Colonic mucosa (tissue), 4 donors: ENCODE results near the gene PANX1. TPM values are rescaled to one million over a fixed set of nuclear protein-coding genes. Genes with fewer than 3 reads are reported as not detected.
A peak's percentile ranks its signal among the peaks of the same experiment; 100 is the strongest.

Experiments used
- DNase-seq: peaks from one replicate; pipeline ENCODE4 v3.0.0-alpha.2; 2020
- H3K27ac ChIP-seq: fragments of 200-600 bp; one replicate; pipeline ENCODE4 v1.8.0; 2021
- H3K27me3 ChIP-seq: fragments of 200-600 bp; one replicate; pipeline ENCODE4 v1.8.0; 2021
- H3K36me3 ChIP-seq: fragments of 200-600 bp; one replicate; pipeline ENCODE4 v1.8.0; 2021
- H3K4me1 ChIP-seq: fragments of 200-600 bp; one replicate; pipeline ENCODE4 v1.8.0; 2021; ENCODE audit warnings: mild to moderate bottlenecking
- H3K4me3 ChIP-seq: fragments of 200-600 bp; one replicate; pipeline ENCODE4 v1.8.0; 2021
- H3K9ac ChIP-seq, 2 donors: one replicate each; pipeline ENCODE4 v1.7.0; 2013; ENCODE audit warnings: control low read depth in 2 of 2, low read depth in 2 of 2, low read length in 2 of 2
- H3K9me3 ChIP-seq: fragments of 200-600 bp; one replicate; pipeline ENCODE4 v1.8.0; 2021
- intact Hi-C: fragments of 100-400 bp; cut with DNase I; formaldehyde crosslinking; loops from one replicate; pipeline ENCODE4 v1.14.1; 2022
- total RNA-seq, 2 donors: library from RNA; stranded (reverse); fragmentation: NEBNext Ultra II Directional in 1 of 2; extraction: Animal tissue kit (Norgen Biotek cat#: 25700) in 1 of 2; gene quantifications; one replicate each; pipeline ENCODE4 v1.2.1, GENCODE V29; 2021
- TF ChIP-seq, protein P1 (sequence below): fragments of 200-600 bp; IDR thresholded peaks from one replicate; pipeline ENCODE4 v1.8.0; 2022; ENCODE audit warnings: antibody characterized with exemption, mild to moderate bottlenecking
- donor health status: healthy.
- donor health status: DM: no; HTN: no; CAD: no.
- donor health status: DM: no; HTN: no; CAD: no.

PANX1 gene
- total RNA-seq, 2 donors from 2014 or later: 7.8 to 11.1 TPM

DNA sequence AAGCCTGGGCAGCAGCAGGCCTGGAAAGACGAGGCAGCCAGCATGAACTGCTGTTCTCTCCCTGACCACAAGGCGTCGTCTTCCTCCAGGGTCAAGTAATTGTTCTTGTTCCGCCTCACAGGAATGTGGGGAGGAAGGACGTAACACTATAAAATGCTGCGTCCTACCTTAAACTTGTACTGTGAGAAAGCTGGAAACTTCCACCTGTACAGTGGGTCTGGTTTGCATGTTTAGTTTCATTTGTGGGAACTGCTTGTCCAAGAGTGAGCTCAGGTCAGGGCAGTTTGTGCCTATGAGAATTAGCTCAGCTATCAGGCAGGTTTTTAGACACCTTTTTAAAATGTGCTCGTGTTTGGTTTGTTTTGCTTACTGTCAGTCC is 55.2 kb downstream of the PANX1 start:
- peak; percentile 75 for DNase-seq
- Histone ChIP-seq H3K9ac (peak overlapping the region in 1 of 2 donors; percentile 59), H3K9me3 (no peaks in the 10 kb centered on the region), H3K36me3 (peaks cover 4% of the 10 kb centered on the region), H3K4me3 (no peak overlapping the region), H3K27me3 (no peaks in the 10 kb centered on the region), H3K27ac (no peak overlapping the region), H3K4me1 (no peaks in the 10 kb centered on the region)
- intact Hi-C loops: no loop called here
- TF ChIP-seq, protein P1, sequence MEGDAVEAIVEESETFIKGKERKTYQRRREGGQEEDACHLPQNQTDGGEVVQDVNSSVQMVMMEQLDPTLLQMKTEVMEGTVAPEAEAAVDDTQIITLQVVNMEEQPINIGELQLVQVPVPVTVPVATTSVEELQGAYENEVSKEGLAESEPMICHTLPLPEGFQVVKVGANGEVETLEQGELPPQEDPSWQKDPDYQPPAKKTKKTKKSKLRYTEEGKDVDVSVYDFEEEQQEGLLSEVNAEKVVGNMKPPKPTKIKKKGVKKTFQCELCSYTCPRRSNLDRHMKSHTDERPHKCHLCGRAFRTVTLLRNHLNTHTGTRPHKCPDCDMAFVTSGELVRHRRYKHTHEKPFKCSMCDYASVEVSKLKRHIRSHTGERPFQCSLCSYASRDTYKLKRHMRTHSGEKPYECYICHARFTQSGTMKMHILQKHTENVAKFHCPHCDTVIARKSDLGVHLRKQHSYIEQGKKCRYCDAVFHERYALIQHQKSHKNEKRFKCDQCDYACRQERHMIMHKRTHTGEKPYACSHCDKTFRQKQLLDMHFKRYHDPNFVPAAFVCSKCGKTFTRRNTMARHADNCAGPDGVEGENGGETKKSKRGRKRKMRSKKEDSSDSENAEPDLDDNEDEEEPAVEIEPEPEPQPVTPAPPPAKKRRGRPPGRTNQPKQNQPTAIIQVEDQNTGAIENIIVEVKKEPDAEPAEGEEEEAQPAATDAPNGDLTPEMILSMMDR: peak; percentile 49

DNA sequence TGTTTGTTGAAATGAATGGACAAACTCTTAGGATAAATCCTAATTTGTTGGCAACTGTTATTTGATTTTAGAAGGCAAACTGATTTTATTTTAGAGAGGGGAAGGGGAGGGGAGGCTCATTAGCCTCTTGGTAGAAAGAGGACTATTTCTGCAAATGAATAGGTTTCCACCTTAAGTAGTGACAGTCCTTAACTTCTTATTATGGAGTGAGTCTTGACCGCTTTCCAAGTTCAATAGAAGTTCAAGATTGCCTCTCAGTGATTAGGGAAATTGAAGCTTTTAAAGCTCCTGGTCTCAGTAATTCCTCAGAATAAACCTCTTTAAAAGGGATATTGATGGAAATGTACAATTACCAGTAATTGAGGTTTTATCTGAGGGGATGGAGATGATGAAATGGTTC is 55.7 kb downstream of the PANX1 start:
- H3K27ac ChIP-seq: no peak overlapping the region
- intact Hi-C loops: no loop called here
- no peak for DNase-seq
- no peaks in the 10 kb centered on the region for H3K9me3 ChIP-seq
- H3K9ac ChIP-seq: peak overlapping the region in 1 of 2 donors; percentile 59
- H3K4me1 ChIP-seq: no peaks in the 10 kb centered on the region
- no peak overlapping the region for H3K4me3 ChIP-seq
- TF ChIP-seq, protein P1: no peak
- peaks cover 4% of the 10 kb centered on the region for H3K36me3 ChIP-seq
- H3K27me3 ChIP-seq: no peaks in the 10 kb centered on the region

DNA sequence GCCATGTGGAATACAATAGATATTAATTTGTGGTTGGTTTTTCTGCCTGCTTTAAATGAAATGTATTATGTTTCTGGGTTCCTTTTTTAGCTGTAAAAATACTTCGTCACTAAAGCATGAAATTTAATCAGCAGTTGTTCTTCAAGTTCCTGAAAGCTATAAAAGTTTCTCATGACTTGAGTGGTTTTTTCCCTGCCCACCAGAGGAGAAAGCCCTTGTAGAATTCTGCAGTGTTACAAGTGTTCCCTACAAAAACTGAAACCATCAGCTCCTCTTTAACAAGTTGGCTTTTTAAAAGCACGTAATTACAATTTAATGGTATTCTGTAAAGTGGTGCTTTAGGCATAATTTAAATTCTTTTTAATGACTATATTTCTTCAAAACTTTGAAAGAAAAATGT is 56.2 kb downstream of the PANX1 start:
- DNase-seq: no peak
- intact Hi-C loops: no loop called here
- no peak overlapping the region for H3K9ac ChIP-seq
- H3K27me3 ChIP-seq: no peaks in the 10 kb centered on the region
- H3K27ac ChIP-seq: no peak overlapping the region
- H3K4me3 ChIP-seq: no peak overlapping the region
- no peaks in the 10 kb centered on the region for H3K4me1 ChIP-seq
- no peaks in the 10 kb centered on the region for H3K9me3 ChIP-seq
- TF ChIP-seq, protein P1: no peak
- H3K36me3 ChIP-seq: peaks cover 4% of the 10 kb centered on the region

DNA sequence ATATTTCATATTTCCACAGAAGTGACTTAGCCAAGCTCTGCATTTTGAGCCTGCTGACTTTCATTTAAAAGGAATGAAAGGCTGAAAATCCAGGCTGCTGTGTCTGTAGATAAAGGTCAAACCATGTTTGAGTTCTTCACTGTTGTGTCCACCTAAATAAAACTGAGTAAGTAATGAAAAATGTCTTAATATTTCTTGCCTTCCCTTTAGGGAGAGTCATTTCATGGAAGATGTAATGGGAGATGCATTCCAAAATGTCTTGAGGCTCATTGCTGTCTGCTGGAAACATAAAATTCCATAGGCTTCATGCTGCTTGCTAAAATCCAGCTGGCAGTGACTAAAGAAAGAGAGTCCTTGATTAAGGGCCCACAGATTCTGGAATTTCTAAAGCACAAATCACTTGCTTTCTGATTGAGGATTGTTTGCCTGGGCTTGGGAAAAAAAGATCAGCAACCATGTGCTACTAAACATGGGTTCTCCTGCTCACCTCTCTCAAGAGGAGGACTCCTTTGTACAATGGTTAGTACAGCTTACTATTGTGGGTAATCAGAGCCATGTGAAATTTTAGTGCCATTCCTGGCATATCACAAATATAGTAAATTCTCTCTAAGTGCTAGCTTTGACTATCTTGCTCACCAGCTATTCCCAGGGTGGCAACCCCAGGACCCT is 56.9 kb downstream of the PANX1 start:
- TF ChIP-seq, protein P1: no peak
- no peak for DNase-seq
- intact Hi-C loops: no loop called here
- Histone ChIP-seq H3K36me3 (no peaks in the 10 kb centered on the region), H3K27me3 (no peaks in the 10 kb centered on the region), H3K4me1 (no peaks in the 10 kb centered on the region), H3K4me3 (no peak overlapping the region), H3K9ac (no peak overlapping the region), H3K9me3 (no peaks in the 10 kb centered on the region), H3K27ac (no peak overlapping the region)

DNA sequence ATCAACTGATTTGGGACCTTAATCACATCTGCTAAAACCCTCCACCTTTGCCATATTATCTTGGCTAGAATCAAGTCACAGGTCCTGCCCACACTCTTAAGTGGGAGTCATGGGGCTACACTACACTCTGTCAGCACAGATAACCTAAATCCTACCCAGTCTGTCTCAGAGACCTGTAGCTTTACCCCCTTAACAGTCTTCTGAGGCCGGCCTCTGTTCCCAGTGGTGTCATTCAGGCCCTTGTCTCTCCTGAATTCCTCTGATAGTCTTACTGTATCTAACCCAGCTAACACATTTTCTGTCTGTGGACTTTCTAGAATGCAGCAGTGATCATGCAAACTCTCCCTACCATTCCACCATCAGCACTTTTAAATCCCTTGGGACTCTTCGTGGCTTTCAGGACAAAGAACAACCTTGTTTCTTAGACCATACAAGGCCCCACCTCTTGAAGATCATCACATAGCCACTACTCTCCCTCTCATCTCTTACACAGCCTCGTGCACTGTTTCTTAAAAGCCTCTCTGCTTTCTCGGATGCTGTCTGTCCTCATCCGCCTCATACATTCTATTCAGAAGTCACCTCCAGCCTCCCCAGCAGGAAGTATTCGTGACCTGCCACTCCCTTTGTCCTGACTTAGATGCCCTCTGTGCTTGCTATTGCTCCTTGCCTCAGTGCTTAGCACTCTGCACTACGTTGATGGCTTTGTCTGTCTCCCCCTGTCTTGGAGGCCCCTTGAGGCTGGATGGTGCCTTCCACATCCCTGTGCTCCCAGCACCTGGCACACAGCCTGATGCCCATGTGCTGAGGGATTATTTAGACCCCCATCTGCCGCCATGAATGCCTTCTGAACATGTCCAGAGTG is 57.9 kb downstream of the PANX1 start:
- Histone ChIP-seq H3K27me3 (no peaks in the 10 kb centered on the region), H3K9ac (no peak overlapping the region), H3K27ac (no peak overlapping the region), H3K4me3 (no peak overlapping the region), H3K9me3 (no peaks in the 10 kb centered on the region), H3K36me3 (no peaks in the 10 kb centered on the region), H3K4me1 (no peaks in the 10 kb centered on the region)
- intact Hi-C loops: no loop called here
- TF ChIP-seq, protein P1: no peak
- DNase-seq: no peak
